NCI-H2081 treated with DMSO at 0.1 percent for 48 hours (cell line): ENCODE measurements around the gene OR2S2.
"Not testable (repeated sequence)": the region's sequence is repeated elsewhere in the genome, so short reads cannot be mapped to it uniquely, and the experiment has no call there.

Source experiments
- DNase-seq: peaks from one replicate; lab custom pipeline; 2025; lab: John Stamatoyannopoulos, UW

The OR2S2 gene

DNA sequence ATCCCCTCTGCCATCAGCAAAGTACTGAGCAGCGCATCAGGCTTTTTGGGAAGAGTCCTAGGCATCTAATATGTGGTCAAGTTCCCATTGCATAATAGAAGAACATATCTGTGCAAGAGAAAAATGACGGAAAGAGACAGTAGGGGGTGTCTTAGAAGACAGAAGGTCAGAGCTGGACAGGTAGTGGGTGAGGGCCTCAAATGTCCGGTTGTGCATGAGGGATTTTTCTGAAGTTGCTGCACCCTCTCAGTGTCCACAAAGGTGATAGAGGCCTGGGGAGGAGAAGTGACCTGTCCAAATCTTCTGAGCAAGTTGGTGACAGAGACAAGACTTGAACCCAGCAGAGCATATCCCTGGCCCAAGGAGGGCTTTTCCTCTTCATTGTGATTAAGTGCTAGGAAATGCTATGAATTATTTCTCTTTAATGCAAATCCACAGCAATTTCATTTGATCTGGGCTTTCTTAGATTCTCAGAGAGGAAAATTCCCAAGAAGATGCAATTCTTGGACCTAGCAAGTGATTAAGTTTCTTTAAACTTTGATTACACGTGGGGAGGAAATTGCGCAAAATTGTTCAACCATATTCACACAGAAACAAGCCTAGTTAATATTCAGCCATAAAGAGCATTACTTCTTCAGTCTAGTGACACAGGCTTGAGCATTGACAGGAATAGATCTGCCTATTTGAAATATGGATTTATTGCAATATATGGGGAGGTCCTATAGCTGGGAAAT, at the start of gene OR2S2:
Gene OR2S2, minus strand, starts transcription at position 51 of the 734 bp plus-strand sequence. CDS start 56 bp downstream, outside the sequence.
- DNase-seq: no peak

DNA sequence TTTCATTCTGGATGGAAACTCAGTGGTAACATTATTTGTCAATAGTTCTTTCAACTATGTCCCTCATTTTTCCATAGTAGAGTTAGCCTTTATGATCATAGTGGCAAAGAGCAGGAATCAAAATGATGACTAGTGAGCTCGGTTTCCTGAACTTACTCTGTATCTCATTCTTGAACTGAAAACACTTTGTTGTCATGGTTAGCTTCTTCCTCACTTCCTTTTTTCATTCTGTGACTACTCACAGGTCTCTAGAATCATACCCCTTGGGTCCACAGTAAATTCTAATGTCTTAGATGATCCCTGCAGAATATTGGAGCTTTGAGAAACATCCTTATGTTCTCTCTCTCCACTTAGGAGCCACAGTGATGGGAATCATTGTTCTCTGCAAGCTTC, 49.4 kb upstream of the OR2S2 start:
- DNase-seq: no peak

- DNase-seq: no peak
Observed at GRCh38 chr9:36006549-36007315, 48.8 kb upstream of the OR2S2 start.

GRCh38 chr9:36005891-36006290, 47.9 kb upstream of the OR2S2 start:
- no peak for DNase-seq

DNA sequence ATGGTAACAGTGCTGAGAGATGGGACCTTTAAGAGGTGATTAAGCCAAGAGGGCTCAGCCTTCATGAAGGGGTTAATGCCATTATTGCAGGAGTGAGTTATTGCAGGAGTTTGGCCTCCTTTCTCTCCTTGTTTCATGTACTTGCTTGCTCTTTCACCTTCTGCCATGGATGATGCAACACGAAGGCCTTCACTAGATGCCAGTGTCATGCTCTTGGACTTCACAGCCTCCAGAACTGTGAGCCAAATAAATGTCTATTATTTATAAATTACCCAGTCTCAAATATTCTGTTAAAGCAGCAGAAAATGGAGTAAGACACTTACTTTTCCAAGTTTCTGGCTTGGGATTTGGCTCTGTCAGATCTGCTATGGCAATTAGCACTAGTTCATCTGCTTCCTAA, 40.4 kb upstream of the OR2S2 start:
- DNase-seq: no peak

DNA sequence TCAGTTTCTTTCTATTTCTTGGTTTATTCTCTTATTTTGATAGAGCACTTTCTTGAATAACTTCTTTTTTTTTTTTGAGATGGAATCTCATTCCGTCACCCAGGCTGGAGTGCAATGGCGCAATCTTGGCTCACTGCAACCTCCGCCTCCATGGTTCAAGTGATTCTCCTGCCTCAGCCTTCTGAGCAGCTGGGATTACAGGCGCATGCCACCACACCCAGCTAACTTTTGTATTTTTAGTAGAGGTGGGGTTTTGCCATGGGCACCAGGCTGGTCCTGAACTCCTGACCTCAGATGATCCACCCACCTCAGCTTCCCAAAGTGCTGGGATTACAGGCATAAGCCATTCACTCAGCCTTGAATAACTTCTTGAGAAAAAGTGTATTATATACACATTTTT, 39.1 kb upstream of the OR2S2 start:
- DNase-seq: not testable (repeated sequence)

GRCh38 chr9:35996358-35996970, 38.5 kb upstream of the OR2S2 start:
- no peak for DNase-seq

DNA sequence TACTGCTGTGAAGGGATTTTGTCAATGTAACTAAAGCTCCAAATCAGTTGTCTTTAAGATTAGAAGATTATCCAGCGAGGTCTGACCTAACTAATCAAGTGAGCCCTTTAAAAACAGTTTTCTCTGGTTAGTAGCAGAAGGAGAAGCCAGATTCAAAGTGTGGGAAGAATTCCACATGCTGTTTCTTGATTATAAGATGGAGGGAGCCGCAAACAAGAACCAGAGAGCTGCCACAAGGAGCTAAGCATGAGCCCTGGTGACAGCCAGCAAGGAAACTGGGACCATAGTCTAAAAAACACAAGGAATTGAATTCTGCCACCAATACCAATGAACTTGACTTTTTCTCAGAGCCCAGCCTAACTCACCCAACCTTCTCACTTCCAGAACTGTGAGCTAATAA, 37.0 kb upstream of the OR2S2 start:
- no peak for DNase-seq

DNA sequence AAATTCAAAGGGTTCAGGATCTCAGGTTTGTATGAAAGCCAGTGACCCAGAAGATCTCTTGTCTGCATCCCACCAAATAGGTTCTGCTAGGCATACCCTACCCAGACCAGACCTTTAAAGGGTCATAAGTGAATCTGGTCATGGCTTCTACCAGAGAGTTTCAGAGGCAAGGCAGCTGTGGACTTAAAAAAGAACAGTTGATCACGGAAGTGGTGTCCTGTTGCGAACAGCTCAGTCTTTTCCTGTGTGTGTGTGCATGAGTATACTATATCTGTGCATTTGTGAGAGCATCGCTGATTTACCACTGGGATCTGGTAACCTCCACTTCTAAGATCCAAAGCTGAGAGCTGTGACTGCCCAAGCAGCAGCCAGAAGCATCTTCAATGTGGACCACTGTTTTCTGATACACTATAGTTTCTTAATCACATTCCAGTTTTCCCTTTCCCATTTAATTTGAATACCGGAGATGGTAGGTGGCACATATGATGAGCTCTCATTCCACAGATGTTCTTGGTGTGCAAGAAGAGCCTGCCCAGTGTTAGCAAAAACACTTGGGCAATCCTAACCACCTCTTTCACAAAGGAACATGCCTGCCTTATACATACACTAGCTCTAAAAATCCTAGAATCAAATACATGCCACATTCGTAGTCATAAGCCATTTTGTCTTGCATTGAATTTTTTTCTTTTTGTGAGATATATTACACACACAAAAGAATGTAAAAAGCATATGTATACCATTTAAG, 36.2 kb upstream of the OR2S2 start:
- DNase-seq: no peak

- not testable (repeated sequence) for DNase-seq
Observed at GRCh38 chr9:35993136-35993535, 35.2 kb upstream of the OR2S2 start.

DNA sequence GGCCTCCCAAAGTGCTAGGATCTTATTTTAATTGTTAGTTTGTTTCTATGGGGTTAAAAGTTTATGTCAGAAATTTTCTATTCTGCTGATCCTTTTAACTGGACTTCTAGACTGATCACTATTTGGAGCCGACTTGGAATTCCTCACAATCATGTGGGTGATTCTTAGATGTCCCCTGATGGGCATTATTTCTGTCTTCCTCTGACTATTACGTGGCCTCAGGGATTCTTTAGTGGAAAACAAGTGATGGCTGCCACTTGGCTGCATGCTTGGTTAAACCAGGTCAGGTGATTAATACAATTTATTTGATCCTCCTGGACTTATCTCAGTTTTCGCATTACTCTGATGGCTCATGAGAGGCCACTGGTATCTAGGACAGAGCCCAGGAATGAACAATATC, 32.2 kb upstream of the OR2S2 start:
- no peak for DNase-seq

DNA sequence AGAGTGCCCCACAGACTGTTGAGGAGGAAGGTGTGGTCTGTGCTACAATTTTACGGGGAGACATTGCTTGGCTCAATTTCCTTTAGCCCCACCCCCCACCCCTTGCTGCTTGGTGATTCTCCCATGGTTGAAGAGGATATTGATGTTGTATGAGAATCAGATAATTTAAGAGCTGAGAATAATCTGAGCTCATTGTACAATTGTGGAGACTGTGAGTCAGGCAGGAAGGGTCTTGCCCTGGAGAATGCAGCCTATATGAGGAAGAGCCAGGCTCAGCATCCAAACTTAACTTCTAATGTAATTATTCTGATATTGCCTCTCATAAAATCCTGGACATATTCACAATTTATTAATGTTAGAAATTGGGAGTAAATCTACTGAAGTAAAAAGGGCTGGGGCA, 26.1 kb upstream of the OR2S2 start:
- no peak for DNase-seq

DNA sequence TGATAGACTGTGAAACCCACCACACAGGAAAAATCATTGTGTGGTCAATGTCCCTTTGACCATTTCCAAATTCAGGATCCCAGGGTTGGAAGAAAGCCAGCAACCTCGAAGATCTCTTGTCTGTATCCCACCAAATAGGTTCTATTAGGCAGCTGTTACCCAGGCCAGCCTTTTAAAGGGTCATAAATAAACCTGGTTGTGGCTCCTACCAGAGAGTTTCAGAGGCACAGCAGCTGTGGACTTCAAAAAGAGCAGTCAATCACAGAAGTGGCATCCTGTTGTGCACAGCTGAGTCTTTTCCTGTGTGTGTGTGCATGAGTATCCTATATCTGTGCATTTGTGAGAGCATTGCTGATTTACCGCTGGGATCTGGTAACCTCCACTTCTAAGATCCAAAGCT, 23.7 kb upstream of the OR2S2 start:
- no peak for DNase-seq

GRCh38 chr9:35980289-35981011, 22.5 kb upstream of the OR2S2 start:
- DNase-seq: no peak

- DNase-seq: no peak
Observed at GRCh38 chr9:35978792-35979191, 20.8 kb upstream of the OR2S2 start.

GRCh38 chr9:35976726-35977125, 18.8 kb upstream of the OR2S2 start:
- no peak for DNase-seq

- no peak for DNase-seq
Observed at GRCh38 chr9:35974800-35975199, 16.8 kb upstream of the OR2S2 start.

DNA sequence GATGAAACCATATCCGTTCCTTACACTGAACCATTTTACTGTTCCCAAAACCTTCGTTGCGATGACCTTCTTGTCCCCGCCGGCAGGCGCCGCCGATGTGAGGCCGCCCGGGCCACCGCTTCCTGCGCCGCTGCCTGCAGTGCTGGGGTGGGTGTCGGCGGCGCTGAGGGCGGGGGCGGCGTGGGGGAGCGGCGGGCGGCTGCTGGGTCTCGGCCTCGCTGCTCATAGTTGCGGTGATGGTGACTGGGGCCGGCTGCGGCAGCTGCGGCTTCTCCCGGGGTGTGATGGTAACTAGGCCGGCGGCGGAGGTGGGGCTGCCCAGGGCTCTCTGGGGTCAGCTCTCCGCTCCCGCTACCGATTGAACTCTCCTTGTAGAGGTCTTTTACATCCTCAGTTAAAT, 14.1 kb upstream of the OR2S2 start:
- DNase-seq: no peak

- peak; percentile 85 for DNase-seq
Observed at GRCh38 chr9:35967042-35967441, 9.1 kb upstream of the OR2S2 start.

GRCh38 chr9:35966433-35966832, 8.5 kb upstream of the OR2S2 start:
- no peak for DNase-seq

DNA sequence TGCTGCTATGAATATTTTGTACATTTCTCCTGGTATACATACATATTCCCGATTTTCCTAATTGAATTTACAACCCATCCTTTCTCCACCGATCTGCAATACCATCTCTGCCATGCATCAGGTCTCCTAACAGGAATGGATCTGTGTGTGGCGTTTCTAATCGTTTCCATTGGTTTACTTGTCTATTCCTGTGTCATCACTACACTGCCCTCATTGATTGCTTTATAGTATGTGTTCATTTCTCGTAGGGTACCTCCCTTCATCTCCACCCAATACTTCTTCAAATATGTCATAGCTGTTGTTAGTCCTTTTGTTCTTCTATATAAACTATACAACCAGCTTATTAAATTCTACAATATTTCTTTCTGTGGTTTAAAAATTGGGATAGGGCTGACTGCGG, 7.1 kb upstream of the OR2S2 start:
- no peak for DNase-seq
